K562 (cell line): ENCODE measurements around the gene CYP2W1. TPM values are rescaled to one million over a fixed set of nuclear protein-coding genes. Genes with fewer than 3 reads are reported as not detected.

Experiments
- ARID4B ChIP-seq: sonication (generic); formaldehyde crosslinking; IDR thresholded peaks from 2 replicates; pipeline ENCODE4 v1.8.0; 2022; ENCODE audit warnings: mild to moderate bottlenecking, missing genetic modification reagents
- CXXC5 ChIP-seq: fragments of 250-450 bp; sonication (Bioruptor Pico); IDR thresholded peaks from 2 replicates; pipeline ENCODE4 v1.8.0; 2022; ENCODE audit warnings: inconsistent platforms, mild to moderate bottlenecking, moderate library complexity
- E2F1 ChIP-seq: sonication (generic); formaldehyde crosslinking; IDR thresholded peaks from 2 replicates; pipeline ENCODE4 v1.8.1; 2023; ENCODE audit warnings: mild to moderate bottlenecking, missing genetic modification reagents, moderate library complexity
- ETS2 ChIP-seq: IDR thresholded peaks from 2 replicates; pipeline ENCODE4 v1.6.1; 2016; ENCODE audit warnings: borderline replicate concordance, missing genetic modification characterization, mild to moderate bottlenecking, moderate library complexity, missing compliant biosample characterization; ENCODE audit not compliant: poor library complexity, severe bottlenecking
- MGA ChIP-seq: fragments of 450-650 bp; IDR thresholded peaks from 2 replicates; pipeline ENCODE4 v1.6.1; 2016; ENCODE audit warnings: mild to moderate bottlenecking, moderate library complexity
- POLR2AphosphoS5 ChIP-seq: IDR thresholded peaks from 2 replicates; pipeline ENCODE4 v1.6.1; 2011; ENCODE audit warnings: mild to moderate bottlenecking, low read depth, low read length, moderate library complexity; ENCODE audit not compliant: control insufficient read depth, insufficient read depth
- RBM39 ChIP-seq: fragments of 200-400 bp; formaldehyde crosslinking; optimal IDR thresholded peaks from 2 replicates; pipeline ENCODE3; 2018; ENCODE audit warnings: low read depth, low read length
- ZNF785 ChIP-seq: fragments of 250-450 bp; sonication (Bioruptor Pico); IDR thresholded peaks from 2 replicates; pipeline ENCODE4 v1.4.0; 2020; ENCODE audit warnings: mild to moderate bottlenecking
- polyA plus RNA-seq, 8 experiments: library from polyadenylated mRNA; depleted of rRNA in 4 of 8; stranded (reverse) in 5 of 8; unstranded in 3 of 8; fragments of >200 nt; fragmentation: Nextera tagmentation in 2 of 8; fragmentation: Illumina TruSeq in 1 of 8; extraction: Ambion mirVana in 2 of 8; extraction: Trizol in 1 of 8; gene quantifications; 2 replicates each; pipeline versions ENCODE4 v1.2.1 to v1.2.3, GENCODE V29; 2011 to 2014; ENCODE audit warnings: inconsistent platforms in 1 of 8, missing spikeins in 1 of 8
- total RNA-seq, 7 experiments: library from RNA; depleted of rRNA in 6 of 7; stranded (reverse); fragments of >200 nt in 6 of 7; fragmentation: Illumina TruSeq in 2 of 7; extraction: Trizol in 2 of 7; gene quantifications; 2 replicates each; pipeline versions ENCODE4 v1.2.1 to v1.2.3, GENCODE V29; 2011 to 2021; ENCODE audit warnings: low replicate concordance in 1 of 7

The CYP2W1 gene
- total and polyA plus RNA-seq, 9 of the 15 experiments (the other 6 are each of a cell fraction or from before 2014, with no cell fraction given) = not detected

GRCh38 chr7:1028775-1029636, 46.0 kb downstream of the CYP2W1 start (continued):
- TF ChIP-seq MGA (peak; percentile 67), POLR2AphosphoS5 (0 out of 2 replicates have a peak, but pooled peaks have one; percentile 14), ZNF785 (no peak), E2F1 (CRISPR knock-in tag) (no peak), RBM39 (peak; percentile 47), CXXC5 (CRISPR knock-in tag) (peak; percentile 39), ARID4B (no peak), ETS2 (tag) (no peak)
